Uterus (tissue), 2 donors: ENCODE results near the gene SHKBP1.

ENCODE experiments used
- CTCF ChIP-seq, 4 experiments: fragments of 200-600 bp in 2 of 4; fragments of 450-650 bp in 2 of 4; sonication (generic) in 2 of 4; IDR thresholded peaks; one replicate each; pipeline ENCODE4 v1.5.1; 2016 to 2019; ENCODE audit warnings: antibody characterized with exemption in 4 of 4, mild to moderate bottlenecking in 2 of 4, moderate library complexity in 1 of 4
- POLR2A ChIP-seq, 2 donors: fragments of 450-650 bp; IDR thresholded peaks; one replicate each; pipeline ENCODE4 v1.6.1; 2016; ENCODE audit warnings: antibody characterized with exemption in 2 of 2, mild to moderate bottlenecking in 1 of 2, moderate library complexity in 1 of 2

DNA sequence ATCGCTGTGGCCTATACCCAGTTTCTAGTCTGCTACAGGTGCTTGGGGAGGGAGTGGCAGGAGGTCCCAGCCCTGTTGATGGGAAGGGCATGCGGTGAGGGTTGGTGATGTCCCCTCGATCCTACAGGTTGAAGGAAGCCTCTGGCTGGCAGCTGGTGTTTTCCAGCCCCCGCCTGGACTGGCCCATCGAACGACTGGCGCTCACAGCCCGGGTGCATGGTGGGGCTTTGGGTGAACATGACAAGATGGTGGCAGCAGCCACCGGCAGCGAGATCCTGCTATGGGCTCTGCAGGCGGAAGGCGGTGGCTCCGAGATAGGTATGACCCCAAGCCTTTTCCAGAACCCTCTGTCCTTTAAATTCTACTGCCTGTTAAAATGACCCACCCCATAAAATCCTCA lies 3.9 kb downstream of the SHKBP1 start:
- no peak for TF ChIP-seq CTCF (IDR thresholded peaks at IDR 0.05)
- TF ChIP-seq POLR2A (IDR thresholded peaks at IDR 0.05): no peak
